Loucy (cell line): Measurements from ENCODE around the gene BTK.

Experiments used
- EZH2phosphoT487 ChIP-seq: fragments of 200-600 bp; IDR thresholded peaks from 2 replicates; pipeline ENCODE4 v1.6.1; 2018; ENCODE audit warnings: antibody characterized with exemption, mild to moderate bottlenecking, moderate library complexity, borderline replicate concordance
- TF ChIP-seq, protein P1 (sequence below): fragments of 200-600 bp; sonication (generic); conservative IDR thresholded peaks from 2 replicates; pipeline ENCODE4 v1.5.1; 2014; ENCODE audit warnings: mild to moderate bottlenecking, antibody characterized with exemption, low read length

- TF ChIP-seq, protein P1, sequence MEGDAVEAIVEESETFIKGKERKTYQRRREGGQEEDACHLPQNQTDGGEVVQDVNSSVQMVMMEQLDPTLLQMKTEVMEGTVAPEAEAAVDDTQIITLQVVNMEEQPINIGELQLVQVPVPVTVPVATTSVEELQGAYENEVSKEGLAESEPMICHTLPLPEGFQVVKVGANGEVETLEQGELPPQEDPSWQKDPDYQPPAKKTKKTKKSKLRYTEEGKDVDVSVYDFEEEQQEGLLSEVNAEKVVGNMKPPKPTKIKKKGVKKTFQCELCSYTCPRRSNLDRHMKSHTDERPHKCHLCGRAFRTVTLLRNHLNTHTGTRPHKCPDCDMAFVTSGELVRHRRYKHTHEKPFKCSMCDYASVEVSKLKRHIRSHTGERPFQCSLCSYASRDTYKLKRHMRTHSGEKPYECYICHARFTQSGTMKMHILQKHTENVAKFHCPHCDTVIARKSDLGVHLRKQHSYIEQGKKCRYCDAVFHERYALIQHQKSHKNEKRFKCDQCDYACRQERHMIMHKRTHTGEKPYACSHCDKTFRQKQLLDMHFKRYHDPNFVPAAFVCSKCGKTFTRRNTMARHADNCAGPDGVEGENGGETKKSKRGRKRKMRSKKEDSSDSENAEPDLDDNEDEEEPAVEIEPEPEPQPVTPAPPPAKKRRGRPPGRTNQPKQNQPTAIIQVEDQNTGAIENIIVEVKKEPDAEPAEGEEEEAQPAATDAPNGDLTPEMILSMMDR, result no peak
- TF ChIP-seq EZH2phosphoT487, result no peak
Observed at GRCh38 chrX:101411984-101412383, 26.0 kb upstream of the BTK start.
